ENCODE data around the gene MACF1. TPM values are rescaled to one million over a fixed set of nuclear protein-coding genes. Genes with fewer than 3 reads are reported as not detected.

Gene MACF1
- total RNA-seq, 1 experiment from 2014 or later: 190 TPM

- no peak for DNase-seq
- Histone ChIP-seq H2BK20ac (ENCODE audit: low read depth, low read length, poor library complexity, severe bottlenecking) (no peak overlapping the region), H3K4me2 (ENCODE audit: insufficient read depth, insufficient read length, low read length) (no peak overlapping the region)
These were observed 20.1 kb upstream of the MACF1 start for GRCh38 chr1:39184354-39184818.

More at GRCh38 chr1:39184354-39184818, 20.1 kb upstream of the MACF1 start:
- TF ChIP-seq, protein P1, sequence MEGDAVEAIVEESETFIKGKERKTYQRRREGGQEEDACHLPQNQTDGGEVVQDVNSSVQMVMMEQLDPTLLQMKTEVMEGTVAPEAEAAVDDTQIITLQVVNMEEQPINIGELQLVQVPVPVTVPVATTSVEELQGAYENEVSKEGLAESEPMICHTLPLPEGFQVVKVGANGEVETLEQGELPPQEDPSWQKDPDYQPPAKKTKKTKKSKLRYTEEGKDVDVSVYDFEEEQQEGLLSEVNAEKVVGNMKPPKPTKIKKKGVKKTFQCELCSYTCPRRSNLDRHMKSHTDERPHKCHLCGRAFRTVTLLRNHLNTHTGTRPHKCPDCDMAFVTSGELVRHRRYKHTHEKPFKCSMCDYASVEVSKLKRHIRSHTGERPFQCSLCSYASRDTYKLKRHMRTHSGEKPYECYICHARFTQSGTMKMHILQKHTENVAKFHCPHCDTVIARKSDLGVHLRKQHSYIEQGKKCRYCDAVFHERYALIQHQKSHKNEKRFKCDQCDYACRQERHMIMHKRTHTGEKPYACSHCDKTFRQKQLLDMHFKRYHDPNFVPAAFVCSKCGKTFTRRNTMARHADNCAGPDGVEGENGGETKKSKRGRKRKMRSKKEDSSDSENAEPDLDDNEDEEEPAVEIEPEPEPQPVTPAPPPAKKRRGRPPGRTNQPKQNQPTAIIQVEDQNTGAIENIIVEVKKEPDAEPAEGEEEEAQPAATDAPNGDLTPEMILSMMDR (conservative IDR thresholded peaks at IDR 0.05): no peak
- no peak overlapping the region for H3T11ph ChIP-seq (ENCODE audit: low read length)
- Mint-ChIP-seq H3K36me3 (ENCODE audit: insufficient read depth in 1 of 3, low read depth in 3 of 3) (peaks cover 6 to 9% (median 8%) of the 10 kb centered on the region in 3 experiments), H3K4me3 (no peak overlapping the region), H3K9me3 (peaks cover 0 to 3% of the 10 kb centered on the region in 2 experiments; a peak in 2 of 5 replicates), H3K4me1 (peaks cover 37 to 48% of the 10 kb centered on the region in 2 experiments), H3K27ac (peak overlapping the region in 2 of 3 experiments; percentile 13 to 56; a peak in 5 of 7 replicates), H3K27me3 (ENCODE audit: low read depth) (no peaks in the 10 kb centered on the region)
- H2BK12ac ChIP-seq (ENCODE audit: insufficient read length, low read depth, low read length): no peak overlapping the region
- no peak overlapping the region for H2BK120ac ChIP-seq (ENCODE audit: low read depth, low read length, poor library complexity, severe bottlenecking)
- no peaks in the 10 kb centered on the region for H3K27me3 ChIP-seq (ENCODE audit: insufficient read depth, low read length)
- no peaks in the 10 kb centered on the region for H3K23me2 ChIP-seq (ENCODE audit: insufficient read length, low read depth, low read length, poor library complexity, severe bottlenecking)
- no peaks in the 10 kb centered on the region for H4K20me1 ChIP-seq (ENCODE audit: control insufficient read depth, insufficient read depth, insufficient read length)
- H3K4me1 ChIP-seq (ENCODE audit: insufficient read depth, low read length): peaks cover 9% of the 10 kb centered on the region; the same call in 1 of the 2 replicates
- no peak overlapping the region for H2BK5ac ChIP-seq (ENCODE audit: insufficient read length, low read length)
- H3K56ac ChIP-seq (ENCODE audit: insufficient read length, low read depth, low read length): no peak overlapping the region
- H3K27ac ChIP-seq (ENCODE audit: insufficient read length, low read depth, low read length): no peak overlapping the region
- H4K5ac ChIP-seq (ENCODE audit: insufficient read length, low read depth, low read length): no peak overlapping the region
- no peak overlapping the region for H4K8ac ChIP-seq (replicated peaks; ENCODE audit: insufficient read length, low read depth, low read length)
- no peak overlapping the region for H3K18ac ChIP-seq (ENCODE audit: insufficient read length, low read depth, low read length)
- H3K79me1 ChIP-seq (ENCODE audit: insufficient read depth, low read depth, low read length, poor library complexity, severe bottlenecking): no peaks in the 10 kb centered on the region
- WGBS (ENCODE audit: extremely low coverage, insufficient read length, low lambda C conversion rate): 100% methylated on average over 1 of the region's 3 CpGs
- no peak overlapping the region for H4K91ac ChIP-seq (ENCODE audit: insufficient read length, low read depth, low read length)
- H3K4ac ChIP-seq (ENCODE audit: low read depth, low read length): no peak overlapping the region
- H3K9me3 ChIP-seq (ENCODE audit: control insufficient read depth, low read depth, low read length): no peaks in the 10 kb centered on the region
- H3K9ac ChIP-seq (ENCODE audit: extremely low read depth, insufficient read length, low read length): no peak overlapping the region
- peaks cover 15% of the 10 kb centered on the region for H3K79me2 ChIP-seq (ENCODE audit: insufficient read depth, low read length)
- no peak overlapping the region for H2BK15ac ChIP-seq (ENCODE audit: low read depth, low read length)
- H3K14ac ChIP-seq (ENCODE audit: insufficient read depth, low read length): no peak overlapping the region
- no peak overlapping the region for H3K23ac ChIP-seq (ENCODE audit: insufficient read length, low read depth, low read length)
- H2AK5ac ChIP-seq (ENCODE audit: insufficient read length, low read length): no peak overlapping the region
- H2AFZ ChIP-seq (ENCODE audit: low read length): no peak overlapping the region
